Erythroblast (primary cell): Measurements from ENCODE around the gene CAV1.

Experiments
- GATA1 ChIP-seq: IDR thresholded peaks from 2 replicates; pipeline ENCODE4 v1.6.1; 2011; ENCODE audit warnings: low read depth, mild to moderate bottlenecking, control low read depth, low read length, moderate library complexity
- POLR2A ChIP-seq: IDR thresholded peaks from 2 replicates; pipeline ENCODE4 v1.6.1; 2011; ENCODE audit warnings: mild to moderate bottlenecking, low read length

- TF ChIP-seq POLR2A (no peak), GATA1 (no peak)
Observed at GRCh38 chr7:116501425-116502167, 23.2 kb upstream of the CAV1 start.
